ENCODE data around the gene CROCC2.

GRCh38 chr2:240917009-240917683, 11.0 kb downstream of the CROCC2 start:
- TF ChIP-seq EZH2 (IDR thresholded peaks at IDR 0.05; ENCODE audit: borderline replicate concordance, low read length) (no peak), CTCF (IDR thresholded peaks at IDR 0.05; ENCODE audit: low read length) (no peak)
